Measurements from ENCODE around the gene EPHA6. TPM values are rescaled to one million over a fixed set of nuclear protein-coding genes. Genes with fewer than 3 reads are reported as not detected.

EPHA6 gene
- total RNA-seq, 1 donor from 2014 or later = 16.5 TPM

GRCh38 chr3:97706226-97706625 is 891.8 kb downstream of the EPHA6 start:
- Mint-ChIP-seq H3K36me3 (ENCODE audit: insufficient read depth) (peaks cover 1% of the 10 kb centered on the region), H3K27ac (no peak overlapping the region), H3K4me1 (ENCODE audit: low read depth) (no peaks in the 10 kb centered on the region), H3K27me3 (no peaks in the 10 kb centered on the region), H3K9me3 (ENCODE audit: low read depth) (peaks cover 9% of the 10 kb centered on the region), H3K4me3 (ENCODE audit: low read depth) (no peak overlapping the region)
- TF ChIP-seq CTCF (IDR thresholded peaks at IDR 0.05; ENCODE audit: unreplicated experiment) = no peak
- DNase-seq (ENCODE audit: low spot score, unreplicated experiment) = no peak

GRCh38 chr3:97711654-97712053 is 897.3 kb downstream of the EPHA6 start:
- H3K27me3 Mint-ChIP-seq = no peaks in the 10 kb centered on the region
- no peak for DNase-seq (ENCODE audit: low spot score, unreplicated experiment)

GRCh38 chr3:97712919-97713318 is 898.5 kb downstream of the EPHA6 start:
- Mint-ChIP-seq H3K4me3 (ENCODE audit: low read depth) (no peak overlapping the region), H3K27ac (no peak overlapping the region), H3K9me3 (ENCODE audit: low read depth) (peaks cover 9% of the 10 kb centered on the region), H3K36me3 (ENCODE audit: insufficient read depth) (peaks cover 1% of the 10 kb centered on the region), H3K27me3 (no peaks in the 10 kb centered on the region), H3K4me1 (ENCODE audit: low read depth) (no peaks in the 10 kb centered on the region)
- no peak for TF ChIP-seq CTCF (IDR thresholded peaks at IDR 0.05; ENCODE audit: unreplicated experiment)
- no peak for DNase-seq (ENCODE audit: low spot score, unreplicated experiment)

More at GRCh38 chr3:97711654-97712053, 897.3 kb downstream of the EPHA6 start:
- H3K27ac Mint-ChIP-seq = no peak overlapping the region
- TF ChIP-seq CTCF (IDR thresholded peaks at IDR 0.05; ENCODE audit: unreplicated experiment) = no peak
- H3K36me3 Mint-ChIP-seq (ENCODE audit: insufficient read depth) = peaks cover 1% of the 10 kb centered on the region
- H3K4me3 Mint-ChIP-seq (ENCODE audit: low read depth) = no peak overlapping the region
- no peaks in the 10 kb centered on the region for H3K4me1 Mint-ChIP-seq (ENCODE audit: low read depth)
- peaks cover 9% of the 10 kb centered on the region for H3K9me3 Mint-ChIP-seq (ENCODE audit: low read depth)

GRCh38 chr3:97713634-97714033 is 899.2 kb downstream of the EPHA6 start:
- Mint-ChIP-seq H3K9me3 (ENCODE audit: low read depth) (peaks cover 6% of the 10 kb centered on the region), H3K4me1 (ENCODE audit: low read depth) (no peaks in the 10 kb centered on the region), H3K27me3 (no peaks in the 10 kb centered on the region), H3K4me3 (ENCODE audit: low read depth) (no peak overlapping the region), H3K36me3 (ENCODE audit: insufficient read depth) (peaks cover 1% of the 10 kb centered on the region), H3K27ac (no peak overlapping the region)
- TF ChIP-seq CTCF (IDR thresholded peaks at IDR 0.05; ENCODE audit: unreplicated experiment) = no peak
- DNase-seq (ENCODE audit: low spot score, unreplicated experiment) = no peak

- peak; percentile 51 for DNase-seq (ENCODE audit: low spot score, unreplicated experiment)
- no peaks in the 10 kb centered on the region for H3K27me3 Mint-ChIP-seq
- H3K36me3 Mint-ChIP-seq (ENCODE audit: insufficient read depth) = no peaks in the 10 kb centered on the region
- H3K27ac Mint-ChIP-seq = no peak overlapping the region
- H3K4me3 Mint-ChIP-seq (ENCODE audit: low read depth) = no peak overlapping the region
- peaks cover 7% of the 10 kb centered on the region for H3K4me1 Mint-ChIP-seq (ENCODE audit: low read depth)
- TF ChIP-seq CTCF (IDR thresholded peaks at IDR 0.05; ENCODE audit: unreplicated experiment) = peak; percentile 95
- H3K9me3 Mint-ChIP-seq (ENCODE audit: low read depth) = no peaks in the 10 kb centered on the region
Measured at GRCh38 chr3:97719156-97719821, 904.9 kb downstream of the EPHA6 start.

Measured in progenitor cell of endocrine pancreas (in vitro differentiated cells).